ENCODE data around the gene PTPRCAP.
"Not testable (repeated sequence)": the region's sequence is repeated elsewhere in the genome, so short reads cannot be mapped to it uniquely, and the experiment has no call there.

Gene PTPRCAP

GRCh38 chr11:67437082-67437808 is at the start of gene PTPRCAP:
Gene PTPRCAP, minus strand, starts transcription at chr11:67437682. Its CDS starts 63 bp downstream, at chr11:67437619.
- DNase-seq: no peak

GRCh38 chr11:67486481-67487195 is 49.2 kb upstream of the PTPRCAP start:
- no peak for DNase-seq

GRCh38 chr11:67485873-67486361 is 48.4 kb upstream of the PTPRCAP start:
- DNase-seq: not testable (repeated sequence)

GRCh38 chr11:67484847-67485311 is 47.4 kb upstream of the PTPRCAP start:
- no peak for DNase-seq

GRCh38 chr11:67483831-67484665 is 46.6 kb upstream of the PTPRCAP start:
- DNase-seq: no peak

GRCh38 chr11:67482827-67483798 is 45.6 kb upstream of the PTPRCAP start, which contains the start of gene AIP:
Gene AIP, plus strand, starts transcription at chr11:67483026. Its CDS starts 133 bp downstream, at chr11:67483159.
- DNase-seq: peak; percentile 94

- DNase-seq: no peak
Observed at GRCh38 chr11:67482275-67482826, 44.9 kb upstream of the PTPRCAP start.

GRCh38 chr11:67477344-67478050 is 40.0 kb upstream of the PTPRCAP start:
- not testable (repeated sequence) for DNase-seq

- DNase-seq: not testable (repeated sequence)
Observed at GRCh38 chr11:67476692-67477091, 39.2 kb upstream of the PTPRCAP start.

- DNase-seq: no peak
Observed at GRCh38 chr11:67472882-67473281, 35.4 kb upstream of the PTPRCAP start.

GRCh38 chr11:67470337-67471002 is 33.0 kb upstream of the PTPRCAP start:
- DNase-seq: no peak

- DNase-seq: no peak
Observed at GRCh38 chr11:67469508-67469811, 32.0 kb upstream of the PTPRCAP start.

GRCh38 chr11:67468759-67469507 is 31.5 kb upstream of the PTPRCAP start, which contains the start of gene TMEM134:
Gene TMEM134, minus strand, starts transcription at chr11:67469251. Its CDS starts 59 bp downstream, at chr11:67469192.
- DNase-seq: peak; percentile 91

GRCh38 chr11:67468456-67468758 is 30.9 kb upstream of the PTPRCAP start:
- DNase-seq: peak; percentile 7

GRCh38 chr11:67468056-67468455 is 30.6 kb upstream of the PTPRCAP start:
- peak; percentile 52 for DNase-seq

GRCh38 chr11:67466962-67467771 is 29.7 kb upstream of the PTPRCAP start:
- DNase-seq: no peak

- no peak for DNase-seq
Observed at GRCh38 chr11:67466367-67466766, 28.9 kb upstream of the PTPRCAP start.

GRCh38 chr11:67465530-67465929 is 28.0 kb upstream of the PTPRCAP start:
- not testable (repeated sequence) for DNase-seq

GRCh38 chr11:67465189-67465510 is 27.7 kb upstream of the PTPRCAP start:
- no peak for DNase-seq

Data from NCI-H2171 (cell line).